Suprapubic skin (tissue), 3 donors: ENCODE data around the gene SGCE.

ENCODE experiments used
- CTCF ChIP-seq, 2 donors: fragments of 200-600 bp in 1 of 2; fragments of 450-650 bp in 1 of 2; sonication (generic) in 1 of 2; IDR thresholded peaks; one replicate each; pipeline ENCODE4 v1.5.1; 2016 to 2019; ENCODE audit warnings: antibody characterized with exemption in 2 of 2, mild to moderate bottlenecking in 1 of 2, moderate library complexity in 1 of 2
- EP300 ChIP-seq: sonication (generic); formaldehyde crosslinking; IDR thresholded peaks from one replicate; pipeline ENCODE4 v1.6.1; 2017; ENCODE audit warnings: antibody characterized with exemption

GRCh38 chr7:94621120-94621519, 34.8 kb downstream of the SGCE start:
- TF ChIP-seq EP300: no peak
- no peak for TF ChIP-seq CTCF (IDR thresholded peaks at IDR 0.05)
